Tongue (tissue), 2 donors: Measurements from ENCODE around the gene SLC12A4. TPM values are rescaled to one million over a fixed set of nuclear protein-coding genes. Genes with fewer than 3 reads are reported as not detected.
"Not testable (repeated sequence)": the region's sequence is repeated elsewhere in the genome, so short reads cannot be mapped to it uniquely, and the experiment has no call there.

ENCODE experiments used
- DNase-seq: peaks from one replicate; pipeline ENCODE4 v3.0.0-alpha.2; 2015
- total RNA-seq: library from RNA; depleted of rRNA; stranded (reverse); fragments of >200 nt; gene quantifications from one replicate; pipeline ENCODE4 v1.2.3, GENCODE V29; 2014

The SLC12A4 gene
- total RNA-seq: 70.4 TPM

GRCh38 chr16:67968400-67969253 lies at the start of gene SLC12A4:
SLC12A4 (minus strand) TSS chr16:67968637; CDS start chr16:67968553, 84 bp downstream.
- peak; percentile 96 for DNase-seq

GRCh38 chr16:68015681-68016080 lies 47.2 kb upstream of the SLC12A4 start, which contains the start of gene DPEP2NB:
DPEP2NB (minus strand) TSS chr16:68015911; CDS start chr16:68015770, 141 bp downstream.
- no peak for DNase-seq

- no peak for DNase-seq
Observed at GRCh38 chr16:68013440-68013839, 45.0 kb upstream of the SLC12A4 start.

- DNase-seq: not testable (repeated sequence)
Observed at GRCh38 chr16:68009872-68010271, 41.4 kb upstream of the SLC12A4 start.

- DNase-seq: peak; percentile 28
Observed at GRCh38 chr16:68009157-68009735, 40.8 kb upstream of the SLC12A4 start.

- peak; percentile 35 for DNase-seq
Observed at GRCh38 chr16:68005786-68006286, 37.4 kb upstream of the SLC12A4 start.

GRCh38 chr16:68005211-68005610 lies 36.8 kb upstream of the SLC12A4 start:
- no peak for DNase-seq

GRCh38 chr16:68003031-68003430 lies 34.6 kb upstream of the SLC12A4 start:
- DNase-seq: no peak

GRCh38 chr16:68000450-68000849 lies 32.0 kb upstream of the SLC12A4 start:
- no peak for DNase-seq

- DNase-seq: no peak
Observed at GRCh38 chr16:67999985-68000384, 31.5 kb upstream of the SLC12A4 start.

GRCh38 chr16:67998779-67999688 lies 30.6 kb upstream of the SLC12A4 start, which contains the start of gene DPEP2:
DPEP2 (minus strand) TSS chr16:67999484; CDS start chr16:67993212, 6,272 bp downstream.
- DNase-seq: not testable (repeated sequence)

GRCh38 chr16:67998231-67998778 lies 29.9 kb upstream of the SLC12A4 start:
- DNase-seq: not testable (repeated sequence)

- DNase-seq: no peak
Observed at GRCh38 chr16:67996666-67997065, 28.2 kb upstream of the SLC12A4 start.

- DNase-seq: no peak
Observed at GRCh38 chr16:67995423-67995822, 27.0 kb upstream of the SLC12A4 start.

GRCh38 chr16:67994040-67994408 lies 25.6 kb upstream of the SLC12A4 start:
- DNase-seq: not testable (repeated sequence)

- DNase-seq: peak; percentile 81
Observed at GRCh38 chr16:67993207-67994039, 25.0 kb upstream of the SLC12A4 start.

GRCh38 chr16:67992661-67993206 lies 24.3 kb upstream of the SLC12A4 start:
- DNase-seq: no peak

- no peak for DNase-seq
Observed at GRCh38 chr16:67990018-67990386, 21.6 kb upstream of the SLC12A4 start.

GRCh38 chr16:67989322-67990017 lies 21.0 kb upstream of the SLC12A4 start:
- DNase-seq: no peak

GRCh38 chr16:67988675-67989074 lies 20.2 kb upstream of the SLC12A4 start:
- DNase-seq: no peak
